ENCODE results near the gene PTPRO.
A peak's percentile ranks its signal among the peaks of the same experiment; 100 is the strongest.

The PTPRO gene

GRCh38 chr12:15458008-15458407 lies 135.7 kb downstream of the PTPRO start:
- H3K4me3 Mint-ChIP-seq = no peak overlapping the region

GRCh38 chr12:15468911-15469310 lies 146.6 kb downstream of the PTPRO start:
- Mint-ChIP-seq H3K9me3 (no peaks in the 10 kb centered on the region), H3K4me3 (no peak overlapping the region), H3K27me3 (peaks cover 39% of the 10 kb centered on the region), H3K36me3 (no peaks in the 10 kb centered on the region), H3K4me1 (no peaks in the 10 kb centered on the region), H3K27ac (no peak overlapping the region)
- no peak for ATAC-seq

More at GRCh38 chr12:15458008-15458407, 135.7 kb downstream of the PTPRO start:
- Mint-ChIP-seq H3K27ac (no peak overlapping the region), H3K9me3 (peaks cover 13% of the 10 kb centered on the region), H3K27me3 (peaks cover 8% of the 10 kb centered on the region), H3K36me3 (no peaks in the 10 kb centered on the region), H3K4me1 (peaks cover 6% of the 10 kb centered on the region)
- ATAC-seq = no peak

GRCh38 chr12:15469356-15469755 lies 147.0 kb downstream of the PTPRO start:
- no peaks in the 10 kb centered on the region for H3K9me3 Mint-ChIP-seq
- no peaks in the 10 kb centered on the region for H3K36me3 Mint-ChIP-seq
- H3K4me1 Mint-ChIP-seq = no peaks in the 10 kb centered on the region
- peaks cover 35% of the 10 kb centered on the region for H3K27me3 Mint-ChIP-seq
- H3K4me3 Mint-ChIP-seq = no peak overlapping the region
- no peak overlapping the region for H3K27ac Mint-ChIP-seq
- no peak for ATAC-seq

GRCh38 chr12:15472036-15472435 lies 149.7 kb downstream of the PTPRO start:
- Mint-ChIP-seq H3K27ac (no peak overlapping the region), H3K4me3 (no peak overlapping the region), H3K9me3 (no peaks in the 10 kb centered on the region), H3K4me1 (no peaks in the 10 kb centered on the region), H3K27me3 (peaks cover 19% of the 10 kb centered on the region), H3K36me3 (no peaks in the 10 kb centered on the region)
- no peak for ATAC-seq

- Mint-ChIP-seq H3K27ac (no peak overlapping the region), H3K4me1 (no peaks in the 10 kb centered on the region), H3K36me3 (no peaks in the 10 kb centered on the region), H3K9me3 (no peaks in the 10 kb centered on the region), H3K4me3 (no peak overlapping the region), H3K27me3 (peaks cover 10% of the 10 kb centered on the region)
- ATAC-seq = no peak
Observed at GRCh38 chr12:15474766-15475165, 152.5 kb downstream of the PTPRO start.

- no peak for ATAC-seq
- no peaks in the 10 kb centered on the region for H3K36me3 Mint-ChIP-seq
- no peaks in the 10 kb centered on the region for H3K9me3 Mint-ChIP-seq
- peaks cover 10% of the 10 kb centered on the region for H3K27me3 Mint-ChIP-seq
- no peak overlapping the region for H3K27ac Mint-ChIP-seq
- no peak overlapping the region for H3K4me3 Mint-ChIP-seq
- H3K4me1 Mint-ChIP-seq = no peaks in the 10 kb centered on the region
Observed at GRCh38 chr12:15477761-15478160, 155.5 kb downstream of the PTPRO start.

- Mint-ChIP-seq H3K9me3 (no peaks in the 10 kb centered on the region), H3K27ac (no peak overlapping the region), H3K4me1 (no peaks in the 10 kb centered on the region), H3K36me3 (no peaks in the 10 kb centered on the region), H3K27me3 (peaks cover 10% of the 10 kb centered on the region), H3K4me3 (no peak overlapping the region)
- no peak for ATAC-seq
Observed at GRCh38 chr12:15481846-15482245, 159.5 kb downstream of the PTPRO start.

- Mint-ChIP-seq H3K27me3 (peaks cover 10% of the 10 kb centered on the region), H3K9me3 (no peaks in the 10 kb centered on the region), H3K27ac (no peak overlapping the region), H3K4me3 (no peak overlapping the region), H3K36me3 (no peaks in the 10 kb centered on the region), H3K4me1 (no peaks in the 10 kb centered on the region)
- no peak for ATAC-seq
Observed at GRCh38 chr12:15485466-15485865, 163.2 kb downstream of the PTPRO start.

- Mint-ChIP-seq H3K36me3 (no peaks in the 10 kb centered on the region), H3K4me3 (no peak overlapping the region), H3K27me3 (peaks cover 24% of the 10 kb centered on the region), H3K9me3 (peaks cover under 1% of the 10 kb centered on the region), H3K27ac (no peak overlapping the region), H3K4me1 (no peaks in the 10 kb centered on the region)
- no peak for ATAC-seq
Observed at GRCh38 chr12:15486859-15487258, 164.6 kb downstream of the PTPRO start.

GRCh38 chr12:15488481-15488880 lies 166.2 kb downstream of the PTPRO start:
- ATAC-seq = no peak
- Mint-ChIP-seq H3K4me1 (no peaks in the 10 kb centered on the region), H3K27ac (no peak overlapping the region), H3K4me3 (no peak overlapping the region), H3K27me3 (peaks cover 40% of the 10 kb centered on the region), H3K9me3 (peaks cover 9% of the 10 kb centered on the region), H3K36me3 (no peaks in the 10 kb centered on the region)

GRCh38 chr12:15494329-15495046 lies 172.2 kb downstream of the PTPRO start:
- Mint-ChIP-seq H3K4me3 (peak overlapping the region; percentile 65), H3K4me1 (peaks cover 18% of the 10 kb centered on the region), H3K27ac (peak overlapping the region; percentile 61), H3K36me3 (no peaks in the 10 kb centered on the region), H3K9me3 (peaks cover 9% of the 10 kb centered on the region), H3K27me3 (peaks cover 33% of the 10 kb centered on the region)
- ATAC-seq = peak; percentile 86

GRCh38 chr12:15495746-15496145 lies 173.4 kb downstream of the PTPRO start:
- H3K27me3 Mint-ChIP-seq = peaks cover 28% of the 10 kb centered on the region
- peaks cover 18% of the 10 kb centered on the region for H3K4me1 Mint-ChIP-seq
- ATAC-seq = no peak
- peaks cover 9% of the 10 kb centered on the region for H3K9me3 Mint-ChIP-seq
- no peaks in the 10 kb centered on the region for H3K36me3 Mint-ChIP-seq
- H3K27ac Mint-ChIP-seq = no peak overlapping the region
- H3K4me3 Mint-ChIP-seq = no peak overlapping the region

- Mint-ChIP-seq H3K9me3 (peaks cover 9% of the 10 kb centered on the region), H3K27ac (no peak overlapping the region), H3K36me3 (no peaks in the 10 kb centered on the region), H3K27me3 (peaks cover 18% of the 10 kb centered on the region), H3K4me3 (no peak overlapping the region), H3K4me1 (peaks cover 18% of the 10 kb centered on the region)
- ATAC-seq = no peak
Observed at GRCh38 chr12:15496738-15497137, 174.4 kb downstream of the PTPRO start.

GRCh38 chr12:15497671-15498292 lies 175.5 kb downstream of the PTPRO start:
- Mint-ChIP-seq H3K4me3 (no peak overlapping the region), H3K36me3 (no peaks in the 10 kb centered on the region), H3K4me1 (peaks cover 18% of the 10 kb centered on the region), H3K27me3 (peaks cover 9% of the 10 kb centered on the region), H3K9me3 (peaks cover 3% of the 10 kb centered on the region), H3K27ac (no peak overlapping the region)
- ATAC-seq = no peak

- Mint-ChIP-seq H3K4me1 (peaks cover 8% of the 10 kb centered on the region), H3K27me3 (peaks cover 16% of the 10 kb centered on the region), H3K27ac (no peak overlapping the region), H3K36me3 (no peaks in the 10 kb centered on the region), H3K9me3 (no peaks in the 10 kb centered on the region), H3K4me3 (no peak overlapping the region)
- ATAC-seq = no peak
Observed at GRCh38 chr12:15502211-15502610, 179.9 kb downstream of the PTPRO start.

GRCh38 chr12:15505616-15506015 lies 183.3 kb downstream of the PTPRO start:
- Mint-ChIP-seq H3K4me1 (no peaks in the 10 kb centered on the region), H3K36me3 (no peaks in the 10 kb centered on the region), H3K27ac (no peak overlapping the region), H3K9me3 (no peaks in the 10 kb centered on the region), H3K27me3 (peaks cover 28% of the 10 kb centered on the region), H3K4me3 (no peak overlapping the region)
- no peak for ATAC-seq

Measured in stimulated activated memory B cell treated with anti-CD40 and anti-IgM and Interleukin-4, amounts not matched to agents 10 μg/mL and 1 μg/mL and 100 μg/mL, for 72 hours (primary cell).